HG03097 (cell line): ENCODE data around the gene ELAVL4.

Source experiments
- ATAC-seq: cut with Tn5 transposase; IDR thresholded peaks from one replicate; pipeline ENCODE4 v1.9.1; 2021; ENCODE audit not compliant: unreplicated experiment, low FRiP score

ELAVL4 gene

GRCh38 chr1:50236656-50237055 is 127.9 kb downstream of the ELAVL4 start:
- ATAC-seq = no peak

- no peak for ATAC-seq
Measured at GRCh38 chr1:50237056-50237455, 128.3 kb downstream of the ELAVL4 start.

- ATAC-seq = no peak
Measured at GRCh38 chr1:50243939-50244338, 135.2 kb downstream of the ELAVL4 start.

GRCh38 chr1:50246869-50247268 is 138.1 kb downstream of the ELAVL4 start:
- no peak for ATAC-seq

DNA sequence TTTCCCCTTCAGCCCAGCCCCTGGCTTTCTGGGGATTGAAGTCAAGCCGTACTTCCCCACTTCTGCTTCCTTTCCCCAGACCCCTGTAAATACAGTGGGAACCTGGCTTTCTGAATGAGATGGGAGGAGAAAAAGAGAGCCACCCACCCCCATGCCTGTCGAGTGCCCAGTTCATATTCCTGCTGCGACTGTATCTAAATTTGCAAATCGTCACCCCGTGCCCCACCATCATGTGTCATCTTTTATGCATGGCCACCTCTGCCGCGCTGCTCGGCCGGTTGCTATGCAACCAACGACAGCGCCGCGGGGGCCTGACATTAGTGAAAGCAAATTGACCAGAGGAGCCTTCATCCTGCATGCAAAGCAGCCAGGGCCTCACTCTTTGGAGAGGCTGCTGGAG is 143.0 kb downstream of the ELAVL4 start:
- peak; percentile 68 for ATAC-seq

DNA sequence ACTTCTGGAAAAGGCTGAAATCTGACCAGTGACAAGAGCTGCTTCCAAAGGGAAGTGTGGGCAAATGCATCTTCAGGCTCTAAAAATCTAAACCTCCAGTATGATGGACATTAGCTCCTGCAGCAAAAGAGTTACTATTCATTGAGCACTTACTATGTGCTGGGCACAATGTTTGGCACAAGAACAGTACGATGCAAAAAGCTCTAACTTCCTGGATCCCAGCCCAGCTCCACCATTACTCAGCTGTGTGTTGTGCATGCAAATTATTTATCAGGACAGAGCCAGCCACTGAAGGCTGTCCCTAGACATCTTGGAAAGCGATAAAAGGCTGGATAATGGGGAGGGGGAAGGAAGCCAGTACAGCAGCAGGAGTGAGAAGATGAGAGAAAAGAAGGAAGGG is 143.5 kb downstream of the ELAVL4 start:
- no peak for ATAC-seq
